ENCODE results near the gene TSC22D4. TPM values are rescaled to one million over a fixed set of nuclear protein-coding genes. Genes with fewer than 3 reads are reported as not detected.

TSC22D4 gene
- polyA plus RNA-seq, 2 of the 4 experiments (the other 2 are of a cell fraction), result 7.9 to 28.9 TPM

GRCh38 chr7:100428199-100428966 is 50.6 kb downstream of the TSC22D4 start, which contains the start of gene ZCWPW1 (continued):
- peak; percentile 54; the same call in 1 of the 2 replicates for TF ChIP-seq REST (IDR thresholded peaks at IDR 0.05)
- no peak for TF ChIP-seq POLR2AphosphoS2 (conservative IDR thresholded peaks at IDR 0.05; ENCODE audit: low read length)
- TF ChIP-seq FOSB (CRISPR knock-in tag; IDR thresholded peaks at IDR 0.05), result peak; percentile 98
- peak; percentile 98 for TF ChIP-seq HOXA7 (CRISPR knock-in tag; IDR thresholded peaks at IDR 0.05)
- TF ChIP-seq JUN (IDR thresholded peaks at IDR 0.05), result peak; percentile 87 to 92
- TF ChIP-seq RARB (CRISPR knock-in tag; IDR thresholded peaks at IDR 0.05), result no peak; the same call in none of the 2 replicates
- no peak for TF ChIP-seq SREBF2 (IDR thresholded peaks at IDR 0.05)
- peak; percentile 98 for TF ChIP-seq TFCP2L1 (CRISPR knock-in tag; IDR thresholded peaks at IDR 0.05)
- TF ChIP-seq HEYL (CRISPR knock-in tag; IDR thresholded peaks at IDR 0.05), result no peak
- no peak for TF ChIP-seq CEBPB (IDR thresholded peaks at IDR 0.05)
- peak; percentile 34 for TF ChIP-seq CHD2 (IDR thresholded peaks at IDR 0.05; ENCODE audit: low read length, partially characterized antibody)
- no peak for TF ChIP-seq NR3C1 (IDR thresholded peaks at IDR 0.05)

DNA sequence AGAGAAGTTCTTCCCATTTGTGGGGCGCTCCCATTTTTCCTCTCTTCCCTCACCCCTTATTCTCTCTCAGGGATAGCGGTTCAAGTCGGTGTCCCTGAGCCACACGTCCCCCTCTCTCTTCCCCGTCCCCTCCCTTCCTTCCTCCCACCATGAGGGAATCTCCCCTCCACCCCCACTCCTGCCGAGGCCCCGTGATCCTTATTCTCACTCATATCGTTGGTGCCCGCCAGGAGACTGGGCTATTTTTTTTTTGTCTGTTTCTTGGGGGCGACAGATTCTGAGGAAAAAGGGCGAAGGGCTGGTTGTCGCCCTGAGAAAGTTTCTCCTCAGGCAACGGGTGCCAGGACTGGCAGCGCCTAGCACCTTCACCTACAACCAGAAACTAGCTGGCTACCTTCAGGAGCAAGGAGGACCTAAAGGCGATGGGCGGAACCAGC is 51.2 kb downstream of the TSC22D4 start:
- no peak for FAIRE-seq
- peak overlapping the region; percentile 86 for H3K4me3 ChIP-seq
- POLR2A ChIA-PET, result interaction anchor here (0.7 to 2.8 kb wide), 21 partner anchors 8 to 1019 kb away, joined by 3 to 23 read pairs (median 7); partner anchors contain the start of genes AGFG2, BUD31, FBXO24 and GPC2

More for the DNA sequence above, 51.2 kb downstream of the TSC22D4 start:
- ATAC-seq, result no peak
- Histone ChIP-seq H3K4me1 (peaks cover 26% of the 10 kb centered on the region; the same call in 2 of the 3 replicates), H3K4me2 (peak overlapping the region; percentile 88), H3K9me3 (peaks cover 5% of the 10 kb centered on the region; the same call in 1 of the 3 replicates), H3K27ac (peak overlapping the region; percentile 93 to 100)
- CTCF ChIA-PET, result interaction anchor here (0.8 to 1.5 kb wide), 4 partner anchors 10 to 26 kb away, joined by 3 to 5 read pairs (median 4); no protein-coding TSS in a partner anchor
- DNase-seq (ENCODE audit: low read depth in 1 of 2, low spot score in 1 of 2), result no peak
- TF ChIP-seq, protein P1, sequence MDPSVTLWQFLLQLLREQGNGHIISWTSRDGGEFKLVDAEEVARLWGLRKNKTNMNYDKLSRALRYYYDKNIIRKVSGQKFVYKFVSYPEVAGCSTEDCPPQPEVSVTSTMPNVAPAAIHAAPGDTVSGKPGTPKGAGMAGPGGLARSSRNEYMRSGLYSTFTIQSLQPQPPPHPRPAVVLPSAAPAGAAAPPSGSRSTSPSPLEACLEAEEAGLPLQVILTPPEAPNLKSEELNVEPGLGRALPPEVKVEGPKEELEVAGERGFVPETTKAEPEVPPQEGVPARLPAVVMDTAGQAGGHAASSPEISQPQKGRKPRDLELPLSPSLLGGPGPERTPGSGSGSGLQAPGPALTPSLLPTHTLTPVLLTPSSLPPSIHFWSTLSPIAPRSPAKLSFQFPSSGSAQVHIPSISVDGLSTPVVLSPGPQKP (IDR thresholded peaks at IDR 0.05; ENCODE audit: low read depth, low read length), result no peak
- no peak for TF ChIP-seq NPAS2 (CRISPR knock-in tag; IDR thresholded peaks at IDR 0.05; ENCODE audit: borderline replicate concordance)
- TF ChIP-seq JUNB (IDR thresholded peaks at IDR 0.05), result no peak
- no peak for TF ChIP-seq KDM1A (IDR thresholded peaks at IDR 0.05; ENCODE audit: low read depth)
- no peak for TF ChIP-seq CHD4 (IDR thresholded peaks at IDR 0.05; ENCODE audit: borderline replicate concordance)
- peak; percentile 76; the same call in 1 of the 2 replicates for TF ChIP-seq RARB (CRISPR knock-in tag; IDR thresholded peaks at IDR 0.05)
- peak; percentile 90; the same call in 1 of the 2 replicates for TF ChIP-seq ATOH8 (CRISPR knock-in tag; IDR thresholded peaks at IDR 0.05; ENCODE audit: low read depth)
- TF ChIP-seq, protein P2, sequence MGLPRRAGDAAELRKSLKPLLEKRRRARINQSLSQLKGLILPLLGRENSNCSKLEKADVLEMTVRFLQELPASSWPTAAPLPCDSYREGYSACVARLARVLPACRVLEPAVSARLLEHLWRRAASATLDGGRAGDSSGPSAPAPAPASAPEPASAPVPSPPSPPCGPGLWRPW (IDR thresholded peaks at IDR 0.05), result no peak
- no peak for TF ChIP-seq CEBPB (IDR thresholded peaks at IDR 0.05)
- TF ChIP-seq NFE2L2 (conservative IDR thresholded peaks at IDR 0.05; ENCODE audit: low read length), result no peak
- TF ChIP-seq TP53 (CRISPR knock-in tag; IDR thresholded peaks at IDR 0.05), result peak; percentile 57; the same call in 1 of the 2 replicates
- TF ChIP-seq RNF2 (IDR thresholded peaks at IDR 0.05; ENCODE audit: borderline replicate concordance, low read depth), result peak; percentile 98
- TF ChIP-seq PBX3 (IDR thresholded peaks at IDR 0.05), result no peak
- TF ChIP-seq SREBF2 (IDR thresholded peaks at IDR 0.05), result no peak
- TF ChIP-seq HDAC2 (IDR thresholded peaks at IDR 0.05), result peak; percentile 91; the same call in 1 of the 2 replicates
- TF ChIP-seq RAD21 (conservative IDR thresholded peaks at IDR 0.05 in 1 of 2, IDR thresholded peaks at IDR 0.05 in 1 of 2), result no peak
- no peak for TF ChIP-seq USF2 (IDR thresholded peaks at IDR 0.05)
- 79% methylated on average over 16 of the region's 16 CpGs for WGBS (ENCODE audit: missing lambda C conversion rate)

All from A549 (cell line).